HG03354 (cell line): ENCODE data around the gene GALNT4.
A peak's percentile ranks its signal among the peaks of the same experiment; 100 is the strongest.

Source experiments
- ATAC-seq: cut with Tn5 transposase; IDR thresholded peaks from one replicate; pipeline ENCODE4 v1.9.1; 2021; ENCODE audit warnings: mild to moderate bottlenecking; ENCODE audit not compliant: unreplicated experiment, poor library complexity, severe bottlenecking

Gene GALNT4

DNA sequence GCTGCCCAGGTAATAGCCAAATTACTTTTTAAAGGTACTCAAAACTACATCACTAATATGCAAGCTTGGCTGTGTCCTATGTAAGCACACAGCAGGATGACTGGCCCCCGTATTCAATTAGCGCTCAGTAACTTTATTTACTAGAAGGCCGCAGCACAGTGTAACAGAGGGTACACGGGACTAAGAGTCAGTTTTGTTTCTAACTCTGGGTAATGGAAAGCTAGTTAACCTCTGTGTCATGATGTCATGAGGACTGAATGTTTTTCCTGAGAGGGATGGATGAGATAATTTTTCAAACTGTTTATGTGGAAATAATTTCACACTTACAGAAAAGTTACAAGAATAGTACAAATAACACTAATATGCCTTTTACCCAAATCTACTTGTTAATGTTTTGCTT is 27.1 kb downstream of the GALNT4 start:
- ATAC-seq = no peak

DNA sequence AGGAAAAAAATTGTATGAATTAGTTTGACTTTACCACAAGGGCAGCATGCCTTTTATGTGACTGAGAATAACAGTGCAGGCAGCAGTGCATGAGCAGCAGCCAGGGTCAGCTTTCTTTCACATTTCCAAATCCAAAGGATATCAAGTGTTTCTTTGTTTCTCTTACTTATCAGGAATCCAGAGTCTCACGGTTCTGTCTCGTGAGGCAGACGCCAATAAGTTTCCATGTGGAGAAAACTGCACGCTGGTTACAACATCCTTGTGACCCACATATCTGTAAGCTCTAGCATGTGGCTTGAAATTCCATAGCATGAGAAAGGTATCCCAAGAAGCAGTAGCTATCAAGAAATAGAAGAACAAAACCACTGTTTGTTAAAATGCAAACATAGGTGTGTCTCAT is 27.6 kb downstream of the GALNT4 start:
- no peak for ATAC-seq

DNA sequence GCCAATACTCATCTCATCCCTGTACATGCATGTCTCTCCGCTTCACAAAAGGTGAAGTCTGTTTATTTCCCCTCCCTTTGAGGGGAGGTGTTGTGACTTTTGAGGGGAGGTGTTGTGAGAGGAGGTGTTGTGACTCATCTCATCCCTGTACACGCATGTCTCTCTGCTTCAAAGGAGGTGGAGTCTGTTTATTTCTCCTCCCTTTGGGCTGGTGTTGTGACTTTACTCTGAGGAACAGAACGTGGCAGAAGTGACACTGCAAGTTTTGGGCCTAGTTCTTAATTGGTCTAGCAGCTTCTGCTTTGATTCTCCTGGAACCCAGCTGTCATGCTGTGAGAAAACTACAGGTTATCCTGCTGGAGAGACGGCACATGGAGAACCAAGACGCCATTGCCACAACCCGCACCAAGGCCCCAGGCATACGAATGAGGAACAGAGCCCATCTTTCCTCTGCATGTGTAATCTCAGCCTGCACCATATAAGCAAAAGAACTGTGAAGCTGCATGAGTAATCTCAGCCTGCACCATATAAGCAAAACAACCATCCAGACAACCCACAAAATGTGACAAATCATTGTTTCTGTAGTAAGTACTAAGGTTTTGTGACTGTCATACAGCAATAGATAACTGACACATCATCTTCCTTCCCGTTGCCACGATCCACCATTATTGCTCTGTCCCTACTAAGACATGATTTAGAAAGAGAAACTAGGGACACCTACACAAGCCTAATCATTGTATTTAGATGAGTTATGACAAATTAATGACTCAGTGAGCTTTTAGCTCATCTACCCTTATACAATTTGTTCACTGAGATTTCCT is 30.0 kb downstream of the GALNT4 start:
- ATAC-seq = peak; percentile 63

DNA sequence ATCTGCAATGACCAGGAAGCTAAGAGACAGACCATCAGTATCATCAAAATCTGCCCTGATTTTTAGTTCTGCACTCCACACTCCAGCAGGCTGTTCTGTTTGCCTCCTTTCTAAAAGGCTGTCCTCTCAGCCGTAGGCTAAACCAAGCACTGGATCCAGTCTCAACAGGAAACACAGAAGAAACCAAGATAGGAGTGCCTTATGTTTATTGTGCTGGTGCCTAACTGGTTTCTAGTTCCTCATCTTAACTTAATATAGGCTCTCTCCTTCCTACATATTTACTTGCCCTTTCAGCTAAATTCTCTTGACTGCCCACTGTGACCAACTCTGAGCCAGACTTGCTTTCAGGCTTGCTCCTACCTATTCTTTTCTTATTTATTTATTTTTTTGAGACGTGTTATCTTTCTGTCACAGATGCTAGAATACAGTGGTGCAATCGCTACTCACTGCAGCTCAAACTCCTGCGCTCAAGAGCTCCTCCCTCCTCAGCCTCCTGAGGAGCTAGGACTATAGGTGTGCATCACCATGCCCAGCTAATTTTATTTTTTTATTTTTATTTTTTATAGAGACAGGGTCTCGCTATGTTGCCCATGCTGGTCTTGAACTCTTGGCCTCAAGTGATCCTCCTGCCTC is 30.8 kb downstream of the GALNT4 start:
- ATAC-seq = peak; percentile 30

DNA sequence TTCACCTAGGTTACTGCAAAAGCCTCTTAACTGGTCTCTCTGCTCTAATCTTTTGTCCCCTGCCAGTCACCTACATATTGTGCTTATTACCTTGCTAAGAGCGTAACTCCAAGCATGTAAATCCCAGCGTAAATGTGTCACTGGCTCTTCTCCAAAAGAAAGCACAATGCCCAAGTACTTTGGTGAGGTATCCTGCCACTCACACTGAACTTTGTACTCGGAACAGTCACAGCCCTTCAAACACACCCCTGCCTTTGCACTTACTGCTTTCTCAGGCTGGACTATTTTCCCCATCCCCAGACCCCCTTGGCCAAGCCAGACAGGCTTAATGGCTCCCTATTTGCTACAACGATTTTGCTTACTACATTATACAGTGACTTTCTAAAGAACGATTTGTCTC is 31.7 kb downstream of the GALNT4 start:
- ATAC-seq = no peak

DNA sequence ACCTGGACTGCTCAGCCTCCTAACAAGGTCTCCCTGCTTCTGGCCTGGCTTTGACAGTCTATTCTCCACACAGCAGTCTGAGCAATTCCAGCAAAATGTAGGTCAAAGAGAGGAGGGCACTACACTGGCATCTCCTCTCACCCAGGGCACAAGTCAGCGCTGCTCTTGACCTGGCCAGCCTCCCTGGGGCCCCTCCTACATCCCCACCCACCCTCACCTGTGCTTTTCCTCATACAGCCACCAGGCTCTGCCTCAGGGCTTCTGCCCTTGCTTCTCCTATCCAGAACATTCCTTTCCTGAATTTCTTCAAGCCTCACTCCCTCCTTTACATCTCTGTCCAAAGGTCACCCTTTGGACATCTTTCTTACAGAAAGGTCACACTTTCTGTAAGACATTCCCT is 33.7 kb downstream of the GALNT4 start:
- ATAC-seq = no peak

DNA sequence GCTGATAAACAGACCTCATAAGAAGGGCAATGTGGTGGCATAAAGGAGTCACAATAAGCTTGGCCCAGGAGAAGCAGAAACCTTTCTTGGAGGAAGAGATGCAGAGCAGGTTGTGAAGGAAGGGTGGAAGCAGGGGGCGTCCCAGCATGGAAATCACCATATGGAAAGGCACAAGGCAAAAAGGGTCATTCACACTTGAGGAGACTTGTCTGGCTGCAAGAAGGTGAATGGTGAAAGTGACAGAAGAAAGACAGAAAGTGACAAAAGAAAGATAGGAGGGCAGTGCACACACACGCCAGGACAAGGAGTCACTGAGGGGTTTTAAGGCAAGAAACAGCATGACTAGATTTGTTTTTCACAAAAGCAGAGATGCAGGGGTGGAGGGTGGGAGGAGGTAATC is 38.3 kb downstream of the GALNT4 start:
- no peak for ATAC-seq

DNA sequence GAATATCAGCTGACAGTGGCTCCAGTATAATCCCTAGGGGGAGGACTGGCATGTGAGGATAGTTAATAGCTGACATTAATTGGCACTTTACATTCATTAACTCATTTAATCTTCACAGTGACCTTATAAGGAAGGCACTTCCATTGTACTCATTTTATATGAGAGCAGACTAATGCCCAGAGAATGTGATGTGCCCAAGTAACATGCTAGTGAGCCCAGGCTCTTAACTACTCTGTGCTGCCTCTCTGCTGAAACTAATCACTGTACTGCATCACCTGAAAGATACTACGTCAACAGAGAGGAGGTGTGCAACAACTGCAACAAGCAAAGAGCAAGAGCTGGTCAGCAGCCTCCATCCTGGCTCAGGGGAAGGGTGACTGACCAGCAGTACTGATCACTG is 40.1 kb downstream of the GALNT4 start:
- ATAC-seq = no peak

DNA sequence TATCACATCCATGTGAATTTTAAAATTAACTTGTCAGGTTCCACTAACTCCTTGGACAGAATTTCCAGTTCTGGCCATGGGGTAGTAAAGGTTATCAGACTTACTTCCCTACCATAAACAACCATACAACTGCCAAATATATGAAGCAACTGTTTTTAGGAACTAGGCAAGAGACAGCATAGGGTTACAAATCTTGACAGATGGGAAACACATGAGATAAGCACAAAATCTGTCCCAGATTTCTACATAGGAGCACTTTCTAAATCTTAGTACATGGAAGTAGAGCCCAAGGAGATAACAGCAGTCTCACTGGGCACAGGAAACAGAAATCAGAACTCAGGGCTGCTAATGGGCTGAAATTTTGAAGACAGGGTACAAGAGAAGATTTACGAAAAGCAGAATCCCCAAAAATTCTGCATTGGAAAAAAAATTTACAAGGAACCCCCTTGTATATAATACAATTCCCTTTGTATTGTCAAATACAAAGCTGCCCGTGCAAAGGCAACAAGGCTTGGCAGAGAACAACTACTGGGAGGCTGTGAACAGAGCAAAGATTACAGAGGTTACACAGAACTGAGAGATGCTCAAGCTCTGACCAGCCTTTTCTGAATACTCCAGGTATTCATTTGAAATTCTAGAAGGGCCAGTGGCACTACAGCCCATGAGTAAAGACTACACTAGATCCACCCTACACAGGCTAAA is 43.2 kb downstream of the GALNT4 start:
- ATAC-seq = no peak

DNA sequence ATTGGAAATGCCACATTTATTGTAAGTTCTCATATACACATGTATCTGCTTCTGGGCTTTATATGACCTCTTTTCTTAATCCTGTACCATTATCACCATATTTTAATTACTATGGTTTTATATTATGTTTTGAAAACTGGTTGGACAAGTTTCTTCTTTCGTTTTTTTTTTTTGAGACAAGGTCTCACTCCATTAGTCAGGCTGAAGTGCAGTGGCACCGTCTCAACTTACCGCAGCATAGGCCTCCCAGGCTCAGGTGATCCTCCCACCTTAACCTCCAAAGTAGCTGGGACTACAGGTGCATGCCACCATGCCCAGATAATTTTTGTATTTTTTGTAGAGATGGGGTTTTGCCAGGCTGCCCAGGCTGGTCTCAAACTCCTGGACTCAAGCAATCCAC is 44.6 kb downstream of the GALNT4 start:
- no peak for ATAC-seq

DNA sequence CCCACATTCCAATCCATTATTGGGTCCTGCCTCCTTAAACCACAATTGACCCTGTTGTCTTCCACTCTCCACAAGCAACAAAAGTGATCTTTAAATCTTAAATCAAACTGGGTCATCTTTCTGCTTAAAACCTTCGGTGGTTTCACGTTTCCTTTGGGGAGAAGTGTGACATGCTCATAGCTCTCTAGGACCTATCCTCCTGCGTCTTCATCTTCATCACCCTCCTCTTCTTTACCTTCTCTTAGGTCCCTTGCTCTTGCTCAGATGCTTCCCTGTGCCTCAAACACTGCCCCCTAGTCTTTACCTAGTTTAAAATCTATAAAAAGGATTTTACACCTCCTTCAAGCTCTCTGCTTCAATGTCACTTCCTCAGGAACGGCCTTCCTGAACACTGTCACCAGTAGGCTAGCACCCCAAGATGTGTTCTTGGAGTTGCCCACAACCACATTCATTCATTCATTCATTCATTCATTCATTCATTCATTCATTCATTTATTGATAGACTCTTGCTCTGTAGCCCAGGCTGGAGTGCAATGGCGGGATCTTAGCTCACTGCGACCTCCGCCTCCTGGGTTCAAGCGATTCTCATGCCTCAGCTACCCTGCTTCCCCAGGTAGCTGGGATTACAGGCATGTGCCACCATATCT is 46.8 kb downstream of the GALNT4 start:
- no peak for ATAC-seq

DNA sequence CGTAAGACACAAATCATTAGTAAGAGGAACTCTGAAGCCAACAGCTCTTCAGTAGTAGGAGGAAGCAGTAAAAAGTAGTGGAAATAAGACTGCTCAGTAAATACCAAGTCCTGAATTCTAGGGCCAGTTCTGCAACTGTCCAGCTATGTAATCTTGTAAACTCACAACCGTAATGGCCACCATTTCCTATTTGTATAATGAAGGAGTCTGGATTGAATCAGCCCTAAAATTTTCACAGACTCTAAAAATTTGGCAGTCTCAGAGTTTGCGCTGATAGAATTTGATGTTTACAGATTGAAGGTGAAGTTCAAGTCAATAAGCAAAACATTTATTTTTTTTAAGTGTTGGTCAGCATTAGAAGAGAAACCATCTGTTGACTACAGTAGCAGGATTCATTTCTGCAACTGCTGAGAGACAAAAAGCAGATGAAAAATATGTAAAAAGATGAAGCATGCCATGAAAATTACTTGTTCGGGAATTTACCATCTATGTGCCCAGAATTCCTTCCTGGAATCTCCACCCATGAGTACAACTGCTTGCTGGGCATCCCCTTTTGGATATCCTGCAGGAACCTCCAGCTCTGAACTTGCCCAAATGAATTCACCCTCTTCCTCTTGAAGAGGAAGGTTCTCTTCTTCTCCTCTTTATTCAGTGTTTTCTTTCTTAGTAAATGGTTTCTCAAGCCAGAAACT is 47.5 kb downstream of the GALNT4 start:
- ATAC-seq = no peak

DNA sequence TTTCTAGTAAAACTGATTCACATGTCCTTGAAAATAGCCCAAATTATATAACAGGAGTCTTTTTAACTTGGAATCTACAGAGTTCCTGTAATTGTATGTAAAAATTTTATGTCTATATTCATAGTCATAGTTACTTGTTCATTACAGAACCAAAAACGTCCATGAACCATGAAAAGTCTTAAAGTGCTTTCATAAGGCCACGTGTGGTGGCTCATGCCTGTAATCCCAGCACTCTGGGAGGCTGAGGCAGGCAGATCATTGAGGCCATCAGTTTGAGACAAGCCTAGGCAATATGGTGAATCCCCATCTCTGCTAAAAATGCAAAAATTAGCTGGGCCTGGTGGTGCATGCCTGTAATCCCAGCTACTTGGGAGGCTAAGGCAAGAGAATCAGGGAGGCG is 48.4 kb downstream of the GALNT4 start:
- ATAC-seq = no peak

DNA sequence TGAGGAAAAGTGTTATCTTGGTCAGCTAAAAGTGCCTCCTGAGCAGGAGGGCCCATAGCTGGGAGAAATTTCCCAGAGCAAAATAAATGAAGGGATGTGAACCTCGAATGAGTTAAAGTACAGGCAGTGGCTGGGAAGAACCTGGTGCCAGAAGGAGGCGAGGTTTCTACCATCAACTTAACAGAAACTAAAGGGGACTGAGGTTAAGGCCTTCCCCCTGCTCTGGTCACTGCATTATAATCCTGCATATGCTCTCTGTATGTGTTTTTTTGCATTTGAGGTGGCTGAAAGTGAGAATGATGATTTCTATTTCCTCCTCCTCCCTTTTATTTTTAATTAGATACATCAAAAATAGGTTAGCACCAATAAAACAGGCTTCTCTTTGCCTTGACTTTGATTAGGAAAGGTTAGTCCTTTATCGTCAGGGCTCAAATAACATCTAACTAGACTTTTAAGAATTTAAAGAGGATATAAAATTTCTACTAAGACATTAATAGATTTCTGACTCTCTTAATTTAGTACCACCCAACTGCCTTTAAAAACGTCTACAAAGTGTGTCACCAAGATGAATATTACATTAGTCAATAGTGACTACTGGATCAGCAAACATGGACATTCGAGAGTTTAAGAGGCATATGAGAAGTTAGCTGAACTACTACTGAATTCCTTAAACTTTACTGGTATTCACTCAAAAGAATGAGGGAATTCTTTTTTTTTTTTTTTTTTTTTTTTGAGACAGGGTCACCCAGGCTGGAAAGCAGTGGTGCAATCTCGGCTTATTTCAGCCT is 49.2 kb downstream of the GALNT4 start:
- no peak for ATAC-seq

DNA sequence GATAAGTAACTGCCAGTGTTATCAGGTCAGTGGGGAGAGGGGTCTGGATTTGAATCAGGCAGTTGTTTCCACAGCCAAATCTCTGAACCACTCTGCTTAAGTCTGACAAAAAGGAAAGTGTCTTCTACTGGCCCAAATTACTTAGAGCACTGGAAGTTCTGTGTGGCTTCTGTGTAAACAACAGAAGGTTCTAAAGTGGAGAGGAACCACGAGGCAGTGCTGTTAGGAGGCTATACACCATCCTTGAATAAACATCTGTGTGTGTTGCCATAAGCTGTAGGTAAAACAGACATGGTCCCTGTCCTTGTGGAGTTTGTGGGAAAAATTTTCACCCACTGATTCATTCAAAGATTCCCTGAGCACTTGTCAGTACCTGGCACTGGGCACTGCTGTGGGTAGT is 50.0 kb downstream of the GALNT4 start:
- ATAC-seq = no peak
